GM21423 (cell line): ENCODE measurements around the gene GFAP.

Experiments used
- ATAC-seq: cut with Tn5 transposase; IDR thresholded peaks from one replicate; pipeline ENCODE4 v1.9.1; 2021; ENCODE audit warnings: mild to moderate bottlenecking, moderate library complexity; ENCODE audit not compliant: unreplicated experiment

Gene GFAP

GRCh38 chr17:44932096-44932786, 16.9 kb upstream of the GFAP start:
- ATAC-seq: no peak

GRCh38 chr17:44931376-44931775, 16.1 kb upstream of the GFAP start:
- ATAC-seq: no peak

GRCh38 chr17:44930667-44931066, 15.4 kb upstream of the GFAP start:
- ATAC-seq: no peak

- no peak for ATAC-seq
Observed at GRCh38 chr17:44928950-44929720, 13.8 kb upstream of the GFAP start.

- ATAC-seq: no peak
Observed at GRCh38 chr17:44928136-44928535, 12.8 kb upstream of the GFAP start.

GRCh38 chr17:44927696-44928095, 12.4 kb upstream of the GFAP start:
- no peak for ATAC-seq

- no peak for ATAC-seq
Observed at GRCh38 chr17:44926821-44927525, 11.7 kb upstream of the GFAP start.

GRCh38 chr17:44925731-44926697, 10.7 kb upstream of the GFAP start:
- no peak for ATAC-seq

- ATAC-seq: no peak
Observed at GRCh38 chr17:44924107-44924544, 8.8 kb upstream of the GFAP start.

- ATAC-seq: no peak
Observed at GRCh38 chr17:44922746-44923470, 7.6 kb upstream of the GFAP start.

GRCh38 chr17:44922136-44922535, 6.8 kb upstream of the GFAP start:
- ATAC-seq: no peak

GRCh38 chr17:44921122-44921882, 6.0 kb upstream of the GFAP start:
- no peak for ATAC-seq

GRCh38 chr17:44920565-44920940, 5.3 kb upstream of the GFAP start:
- no peak for ATAC-seq

GRCh38 chr17:44919885-44920564, 4.7 kb upstream of the GFAP start:
- peak; percentile 63 for ATAC-seq

GRCh38 chr17:44919411-44919810, 4.1 kb upstream of the GFAP start:
- peak; percentile 10 for ATAC-seq

GRCh38 chr17:44918006-44918405, 2.7 kb upstream of the GFAP start:
- ATAC-seq: no peak

GRCh38 chr17:44917456-44917855, 2.2 kb upstream of the GFAP start:
- no peak for ATAC-seq

GRCh38 chr17:44916781-44917241, 1.5 kb upstream of the GFAP start:
- no peak for ATAC-seq
